HepG2 (cell line): Measurements from ENCODE around the gene FAM83D. TPM values are rescaled to one million over a fixed set of nuclear protein-coding genes. Genes with fewer than 3 reads are reported as not detected.

Experiments
- BCL6 ChIP-seq: IDR thresholded peaks from 2 replicates; pipeline ENCODE4 v1.6.1; 2016; ENCODE audit warnings: missing genetic modification reagents, missing compliant biosample characterization
- CC2D1A ChIP-seq: sonication (generic); formaldehyde crosslinking; IDR thresholded peaks from 2 replicates; pipeline ENCODE4 v1.8.1; 2023; ENCODE audit warnings: mild to moderate bottlenecking, missing genetic modification reagents
- FIP1L1 ChIP-seq: fragments of 200-400 bp; formaldehyde crosslinking; IDR thresholded peaks from 2 replicates; pipeline ENCODE4 v1.6.1; 2018; ENCODE audit warnings: low read depth, mild to moderate bottlenecking, low read length, moderate library complexity, borderline replicate concordance; ENCODE audit not compliant: insufficient read depth
- NCOR1 ChIP-seq: fragments of 200-600 bp; sonication (generic); IDR thresholded peaks from 2 replicates; pipeline ENCODE4 v1.7.0; 2017; ENCODE audit warnings: antibody characterized with exemption, low read length, borderline replicate concordance
- NFKBIZ ChIP-seq: IDR thresholded peaks from 2 replicates; pipeline ENCODE4 v1.6.1; 2018; ENCODE audit warnings: missing genetic modification reagents, missing compliant biosample characterization
- NR2C2 ChIP-seq: sonication (generic); formaldehyde crosslinking; IDR thresholded peaks from 2 replicates; pipeline ENCODE4 v1.4.0; 2020; ENCODE audit warnings: missing genetic modification reagents, mild to moderate bottlenecking, moderate library complexity, borderline replicate concordance
- PHF8 ChIP-seq: sonication (generic); formaldehyde crosslinking; IDR thresholded peaks from 2 replicates; pipeline ENCODE4 v1.5.0; 2020; ENCODE audit warnings: missing genetic modification reagents
- POLR2G ChIP-seq: fragments of 200-400 bp; formaldehyde crosslinking; IDR thresholded peaks from 2 replicates; pipeline ENCODE4 v1.6.1; 2018; ENCODE audit warnings: mild to moderate bottlenecking, low read depth, low read length, moderate library complexity
- PRMT3 ChIP-seq: sonication (generic); formaldehyde crosslinking; IDR thresholded peaks from 2 replicates; pipeline ENCODE4 v1.8.1; 2022; ENCODE audit warnings: low read depth, mild to moderate bottlenecking, moderate library complexity, missing genetic modification reagents, borderline replicate concordance
- RBM39 ChIP-seq: fragments of 200-400 bp; formaldehyde crosslinking; IDR thresholded peaks from one replicate; pipeline ENCODE4 v1.6.1; 2018; ENCODE audit warnings: antibody characterized with exemption, mild to moderate bottlenecking, low read depth, low read length; ENCODE audit not compliant: poor library complexity, severe bottlenecking
- RNF2 ChIP-seq: fragments of 450-650 bp; conservative IDR thresholded peaks from 2 replicates; pipeline ENCODE4 v1.6.1; 2016; ENCODE audit warnings: low read depth
- TBL1XR1 ChIP-seq: fragments of 150-350 bp; IDR thresholded peaks from 2 replicates; pipeline ENCODE4 v1.6.1; 2014; ENCODE audit warnings: borderline replicate concordance, low read length; ENCODE audit not compliant: partially characterized antibody
- ZNF329 ChIP-seq: sonication (generic); formaldehyde crosslinking; IDR thresholded peaks from 2 replicates; pipeline ENCODE4 v1.9.0; 2021; ENCODE audit warnings: low read depth, mild to moderate bottlenecking, missing genetic modification reagents
- ZNF460 ChIP-seq: sonication (generic); formaldehyde crosslinking; IDR thresholded peaks from 2 replicates; pipeline ENCODE4 v1.5.1; 2020; ENCODE audit warnings: missing genetic modification reagents, mild to moderate bottlenecking, borderline replicate concordance
- polyA plus RNA-seq, 8 experiments: library from polyadenylated mRNA; depleted of rRNA in 3 of 8; stranded (reverse) in 7 of 8; unstranded in 1 of 8; fragments of >200 nt; fragmentation: Illumina TruSeq in 4 of 8; extraction: Trizol in 4 of 8; gene quantifications; 2 replicates each; pipeline versions ENCODE4 v1.2.1 to v1.2.3, GENCODE V29; 2011 to 2016; ENCODE audit warnings: low read depth in 4 of 8, missing spikeins in 1 of 8, mixed read lengths in 1 of 8; ENCODE audit not compliant: insufficient read depth in 1 of 8
- total RNA-seq, 5 experiments: library from RNA; depleted of rRNA; stranded (reverse); fragments of >200 nt; fragmentation: Illumina TruSeq; extraction: Trizol; gene quantifications; 2 replicates each; pipeline ENCODE4 v1.2.3, GENCODE V29; 2016; ENCODE audit warnings: low read depth in 1 of 5
- TF ChIP-seq, protein P1 (sequence below): sonication (generic); formaldehyde crosslinking; conservative IDR thresholded peaks from 2 replicates; pipeline ENCODE4 v1.4.0; 2020; ENCODE audit warnings: missing genetic modification reagents
- TF ChIP-seq, protein P2 (sequence below): sonication (generic); formaldehyde crosslinking; IDR thresholded peaks from 2 replicates; pipeline ENCODE4 v1.4.0; 2020; ENCODE audit warnings: missing genetic modification reagents, mild to moderate bottlenecking, borderline replicate concordance
- TF ChIP-seq, protein P3 (sequence below): sonication (generic); formaldehyde crosslinking; IDR thresholded peaks from 2 replicates; pipeline ENCODE4 v1.8.1; 2022; ENCODE audit warnings: low read depth, mild to moderate bottlenecking, missing genetic modification reagents
- TF ChIP-seq, protein P4 (sequence below): sonication (generic); formaldehyde crosslinking; IDR thresholded peaks from 2 replicates; pipeline ENCODE4 v1.5.1; 2020; ENCODE audit warnings: missing genetic modification reagents, mild to moderate bottlenecking, borderline replicate concordance
- TF ChIP-seq, protein P5 (sequence below): sonication (generic); formaldehyde crosslinking; IDR thresholded peaks from 2 replicates; pipeline ENCODE4 v1.4.0; 2020; ENCODE audit warnings: mild to moderate bottlenecking, missing genetic modification reagents

Gene FAM83D
- total and polyA plus RNA-seq, 2 of the 13 experiments (the other 11 are each of a cell fraction or from before 2014, with no cell fraction given), result 51.4 to 64.0 TPM

DNA sequence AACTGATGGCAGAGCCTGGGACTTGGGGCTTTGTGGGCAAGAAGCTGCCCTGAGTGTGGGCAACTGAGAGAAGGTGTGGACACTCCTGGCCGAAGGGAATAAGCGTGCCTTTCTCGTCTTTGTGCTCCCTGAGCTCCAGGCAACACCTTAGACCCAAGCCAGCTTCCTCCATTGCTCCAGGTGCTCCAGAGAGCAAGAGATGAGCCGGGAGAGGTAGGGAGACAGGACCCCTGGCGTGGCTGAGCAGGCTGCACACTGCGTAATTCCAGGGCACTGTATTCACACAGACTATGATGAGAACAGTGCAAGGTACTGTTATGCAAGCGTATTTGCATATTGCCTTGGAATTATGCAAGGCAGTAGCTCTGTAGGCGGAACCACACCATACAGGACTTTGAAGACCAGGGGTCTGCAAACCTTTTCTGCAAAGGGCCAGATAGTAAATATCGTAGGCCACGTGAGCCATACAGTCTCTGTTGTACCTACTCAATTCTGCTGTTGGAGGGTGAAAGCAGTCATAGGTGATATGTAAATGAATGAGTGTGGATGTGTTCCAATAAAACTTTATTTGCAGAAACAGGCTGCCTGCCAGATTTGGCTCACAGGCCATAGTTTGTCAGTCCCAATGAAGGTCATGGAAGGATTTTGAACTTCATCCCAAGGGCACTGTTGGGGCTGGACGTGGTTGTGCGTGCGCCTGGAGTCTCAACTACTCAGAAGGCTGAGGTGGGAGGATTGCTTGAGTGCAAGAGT is 42.1 kb upstream of the FAM83D start (continued):
- TF ChIP-seq, protein P1, sequence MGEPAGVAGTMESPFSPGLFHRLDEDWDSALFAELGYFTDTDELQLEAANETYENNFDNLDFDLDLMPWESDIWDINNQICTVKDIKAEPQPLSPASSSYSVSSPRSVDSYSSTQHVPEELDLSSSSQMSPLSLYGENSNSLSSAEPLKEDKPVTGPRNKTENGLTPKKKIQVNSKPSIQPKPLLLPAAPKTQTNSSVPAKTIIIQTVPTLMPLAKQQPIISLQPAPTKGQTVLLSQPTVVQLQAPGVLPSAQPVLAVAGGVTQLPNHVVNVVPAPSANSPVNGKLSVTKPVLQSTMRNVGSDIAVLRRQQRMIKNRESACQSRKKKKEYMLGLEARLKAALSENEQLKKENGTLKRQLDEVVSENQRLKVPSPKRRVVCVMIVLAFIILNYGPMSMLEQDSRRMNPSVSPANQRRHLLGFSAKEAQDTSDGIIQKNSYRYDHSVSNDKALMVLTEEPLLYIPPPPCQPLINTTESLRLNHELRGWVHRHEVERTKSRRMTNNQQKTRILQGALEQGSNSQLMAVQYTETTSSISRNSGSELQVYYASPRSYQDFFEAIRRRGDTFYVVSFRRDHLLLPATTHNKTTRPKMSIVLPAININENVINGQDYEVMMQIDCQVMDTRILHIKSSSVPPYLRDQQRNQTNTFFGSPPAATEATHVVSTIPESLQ (CRISPR knock-in tag), result no peak
- TF ChIP-seq NFKBIZ (CRISPR knock-in tag) (0 out of 2 replicates have a peak, but pooled peaks have one; percentile 68), BCL6 (CRISPR knock-in tag) (no peak), RNF2 (no peak), TBL1XR1 (peak; percentile 43), NCOR1 (peak; percentile 58; the same call in 1 of the 2 replicates), CC2D1A (CRISPR knock-in tag) (no peak), POLR2G (no peak), ZNF329 (CRISPR knock-in tag) (no peak), NR2C2 (CRISPR knock-in tag) (0 out of 2 replicates have a peak, but pooled peaks have one; percentile 11), PHF8 (CRISPR knock-in tag) (no peak), FIP1L1 (no peak), RBM39 (no peak), ZNF460 (CRISPR knock-in tag) (no peak), PRMT3 (CRISPR knock-in tag) (no peak)
- TF ChIP-seq, protein P2, sequence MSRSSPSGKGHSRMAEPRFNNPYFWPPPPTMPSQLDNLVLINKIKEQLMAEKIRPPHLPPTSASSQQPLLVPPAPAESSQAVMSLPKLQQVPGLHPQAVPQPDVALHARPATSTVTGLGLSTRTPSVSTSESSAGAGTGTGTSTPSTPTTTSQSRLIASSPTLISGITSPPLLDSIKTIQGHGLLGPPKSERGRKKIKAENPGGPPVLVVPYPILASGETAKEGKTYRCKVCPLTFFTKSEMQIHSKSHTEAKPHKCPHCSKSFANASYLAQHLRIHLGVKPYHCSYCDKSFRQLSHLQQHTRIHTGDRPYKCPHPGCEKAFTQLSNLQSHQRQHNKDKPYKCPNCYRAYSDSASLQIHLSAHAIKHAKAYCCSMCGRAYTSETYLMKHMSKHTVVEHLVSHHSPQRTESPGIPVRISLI, result no peak
- TF ChIP-seq, protein P3, sequence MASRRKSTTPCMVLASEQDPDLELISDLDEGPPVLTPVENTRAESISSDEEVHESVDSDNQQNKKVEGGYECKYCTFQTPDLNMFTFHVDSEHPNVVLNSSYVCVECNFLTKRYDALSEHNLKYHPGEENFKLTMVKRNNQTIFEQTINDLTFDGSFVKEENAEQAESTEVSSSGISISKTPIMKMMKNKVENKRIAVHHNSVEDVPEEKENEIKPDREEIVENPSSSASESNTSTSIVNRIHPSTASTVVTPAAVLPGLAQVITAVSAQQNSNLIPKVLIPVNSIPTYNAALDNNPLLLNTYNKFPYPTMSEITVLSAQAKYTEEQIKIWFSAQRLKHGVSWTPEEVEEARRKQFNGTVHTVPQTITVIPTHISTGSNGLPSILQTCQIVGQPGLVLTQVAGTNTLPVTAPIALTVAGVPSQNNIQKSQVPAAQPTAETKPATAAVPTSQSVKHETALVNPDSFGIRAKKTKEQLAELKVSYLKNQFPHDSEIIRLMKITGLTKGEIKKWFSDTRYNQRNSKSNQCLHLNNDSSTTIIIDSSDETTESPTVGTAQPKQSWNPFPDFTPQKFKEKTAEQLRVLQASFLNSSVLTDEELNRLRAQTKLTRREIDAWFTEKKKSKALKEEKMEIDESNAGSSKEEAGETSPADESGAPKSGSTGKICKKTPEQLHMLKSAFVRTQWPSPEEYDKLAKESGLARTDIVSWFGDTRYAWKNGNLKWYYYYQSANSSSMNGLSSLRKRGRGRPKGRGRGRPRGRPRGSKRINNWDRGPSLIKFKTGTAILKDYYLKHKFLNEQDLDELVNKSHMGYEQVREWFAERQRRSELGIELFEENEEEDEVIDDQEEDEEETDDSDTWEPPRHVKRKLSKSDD (CRISPR knock-in tag), result 0 out of 2 replicates have a peak, but pooled peaks have one; percentile 24
- TF ChIP-seq, protein P4, sequence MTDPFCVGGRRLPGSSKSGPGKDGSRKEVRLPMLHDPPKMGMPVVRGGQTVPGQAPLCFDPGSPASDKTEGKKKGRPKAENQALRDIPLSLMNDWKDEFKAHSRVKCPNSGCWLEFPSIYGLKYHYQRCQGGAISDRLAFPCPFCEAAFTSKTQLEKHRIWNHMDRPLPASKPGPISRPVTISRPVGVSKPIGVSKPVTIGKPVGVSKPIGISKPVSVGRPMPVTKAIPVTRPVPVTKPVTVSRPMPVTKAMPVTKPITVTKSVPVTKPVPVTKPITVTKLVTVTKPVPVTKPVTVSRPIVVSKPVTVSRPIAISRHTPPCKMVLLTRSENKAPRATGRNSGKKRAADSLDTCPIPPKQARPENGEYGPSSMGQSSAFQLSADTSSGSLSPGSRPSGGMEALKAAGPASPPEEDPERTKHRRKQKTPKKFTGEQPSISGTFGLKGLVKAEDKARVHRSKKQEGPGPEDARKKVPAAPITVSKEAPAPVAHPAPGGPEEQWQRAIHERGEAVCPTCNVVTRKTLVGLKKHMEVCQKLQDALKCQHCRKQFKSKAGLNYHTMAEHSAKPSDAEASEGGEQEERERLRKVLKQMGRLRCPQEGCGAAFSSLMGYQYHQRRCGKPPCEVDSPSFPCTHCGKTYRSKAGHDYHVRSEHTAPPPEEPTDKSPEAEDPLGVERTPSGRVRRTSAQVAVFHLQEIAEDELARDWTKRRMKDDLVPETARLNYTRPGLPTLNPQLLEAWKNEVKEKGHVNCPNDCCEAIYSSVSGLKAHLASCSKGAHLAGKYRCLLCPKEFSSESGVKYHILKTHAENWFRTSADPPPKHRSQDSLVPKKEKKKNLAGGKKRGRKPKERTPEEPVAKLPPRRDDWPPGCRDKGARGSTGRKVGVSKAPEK (CRISPR knock-in tag), result no peak
- TF ChIP-seq, protein P5, sequence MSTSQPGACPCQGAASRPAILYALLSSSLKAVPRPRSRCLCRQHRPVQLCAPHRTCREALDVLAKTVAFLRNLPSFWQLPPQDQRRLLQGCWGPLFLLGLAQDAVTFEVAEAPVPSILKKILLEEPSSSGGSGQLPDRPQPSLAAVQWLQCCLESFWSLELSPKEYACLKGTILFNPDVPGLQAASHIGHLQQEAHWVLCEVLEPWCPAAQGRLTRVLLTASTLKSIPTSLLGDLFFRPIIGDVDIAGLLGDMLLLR, result no peak
